Measurements from ENCODE around the gene ETDC. TPM values are rescaled to one million over a fixed set of nuclear protein-coding genes. Genes with fewer than 3 reads are reported as not detected.

ETDC gene
- not detected in 2 replicates for total RNA-seq

DNA sequence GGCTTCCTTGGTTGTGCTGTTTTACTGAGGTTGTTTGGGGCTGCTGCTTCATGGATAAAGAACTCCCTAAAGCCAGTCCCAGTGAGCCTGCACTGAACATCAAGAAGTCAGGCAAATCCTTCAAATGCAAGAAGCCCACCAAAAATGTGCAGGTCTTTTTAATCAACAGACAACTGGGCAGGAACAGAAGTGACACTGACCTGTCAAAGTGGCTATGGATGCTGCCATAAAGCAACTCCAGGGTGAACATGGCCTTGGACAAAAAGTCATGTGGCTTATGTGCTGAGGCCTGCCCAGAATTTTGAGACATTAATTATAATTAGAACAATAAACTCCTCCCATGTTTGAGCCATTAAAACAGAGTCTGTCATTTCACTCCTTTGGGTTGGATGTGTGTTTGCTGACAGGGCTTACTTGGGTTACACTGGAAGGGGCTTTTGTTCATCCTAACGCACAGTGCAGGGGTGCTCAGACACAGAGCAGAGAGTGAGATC is at the start of gene ETDC:
Gene ETDC, plus strand, starts transcription at position 51 of the 494 bp plus-strand sequence. Its CDS starts 0 bp downstream, at position 51.

Other genes with a start within 250 kb of the ETDC start
- 2.8 and 3.3 TPM in 2 replicates for gene SMIM10L2B, start 210.8 kb upstream of the ETDC start, total RNA-seq
- not detected in 2 replicates for gene ETDB, start 189.0 kb upstream of the ETDC start, total RNA-seq
- not detected in 2 replicates for gene CT55, start 138.1 kb upstream of the ETDC start, total RNA-seq
- not detected in 2 replicates for gene ETDA, start 57.4 kb upstream of the ETDC start, total RNA-seq
- 4.3 and 4.9 TPM in 2 replicates for gene ZNF75D, start 34.6 kb downstream of the ETDC start, total RNA-seq
- gene ZNF449, start 35.3 kb downstream of the ETDC start, total RNA-seq, result 7.6 and 9.1 TPM in 2 replicates
- 0.23 and 0.43 TPM in 2 replicates for gene SMIM10L2A, start 112.5 kb downstream of the ETDC start, total RNA-seq
- gene INTS6L, start 211.2 kb downstream of the ETDC start, total RNA-seq, result 3.5 and 4.3 TPM in 2 replicates

Measured in pericardium fibroblast (primary cell).